Spleen (tissue), 7 donors: ENCODE data around the gene AHNAK.

ENCODE experiments used
- POLR2A ChIP-seq, 3 donors: fragments of 450-650 bp; IDR thresholded peaks; one replicate each; pipeline ENCODE4 v1.5.1; 2017; ENCODE audit warnings: antibody characterized with exemption in 3 of 3, mild to moderate bottlenecking in 1 of 3
- POLR2AphosphoS5 ChIP-seq, 3 donors: sonication (generic); formaldehyde crosslinking; IDR thresholded peaks; one replicate each; pipeline ENCODE4 v1.5.1; 2017; ENCODE audit warnings: antibody characterized with exemption in 3 of 3
- TF ChIP-seq, protein P1 (sequence below), 11 experiments: fragments of 200-600 bp in 7 of 11; fragments of 450-650 bp in 4 of 11; sonication (generic) in 4 of 11; IDR thresholded peaks in 8 of 11; conservative IDR thresholded peaks in 3 of 11; 1 replicate in 7 of 11; 2 replicates in 4 of 11; pipeline versions ENCODE4 v1.4.0 to v1.8.0; 2016 to 2021; ENCODE audit warnings: antibody characterized with exemption in 11 of 11, inconsistent platforms in 4 of 11, mild to moderate bottlenecking in 1 of 11
- donor health status: DM: no; HTN: no; CAD: no; lungs with moderate emphysema.
- donor health status: DM: no; HTN: no; CAD: no.
- donor health status: DM: no; HTN: no; CAD: no.

DNA sequence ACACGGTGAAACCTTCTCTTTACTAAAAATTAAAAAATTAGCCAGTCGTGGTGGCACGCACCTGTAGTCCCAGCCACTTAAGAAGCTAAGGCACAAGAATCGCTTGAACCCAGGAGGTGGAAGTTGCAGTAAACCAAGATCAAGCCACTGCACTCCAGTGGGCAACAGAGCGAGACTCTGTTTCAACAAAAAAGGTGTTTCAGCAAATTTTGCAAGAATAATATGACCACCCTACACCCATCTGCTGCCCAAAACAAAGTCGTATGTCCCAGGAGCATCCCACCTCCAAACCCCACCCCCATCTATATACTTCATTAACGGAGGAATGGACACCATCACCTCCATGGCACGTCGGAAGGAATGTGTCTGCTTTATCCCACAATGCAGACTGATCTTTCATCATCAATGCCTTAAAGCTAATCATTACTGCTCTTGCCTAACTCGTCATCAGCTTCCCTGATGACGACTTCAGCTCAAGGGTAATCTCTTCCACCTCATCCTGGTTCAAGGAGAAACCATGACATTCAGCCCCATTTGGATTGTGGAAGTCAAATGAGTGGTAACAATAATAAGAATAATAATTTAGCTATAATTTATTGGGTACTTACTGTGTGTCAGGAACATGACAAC, 93.7 kb downstream of the AHNAK start:
- TF ChIP-seq, protein P1, sequence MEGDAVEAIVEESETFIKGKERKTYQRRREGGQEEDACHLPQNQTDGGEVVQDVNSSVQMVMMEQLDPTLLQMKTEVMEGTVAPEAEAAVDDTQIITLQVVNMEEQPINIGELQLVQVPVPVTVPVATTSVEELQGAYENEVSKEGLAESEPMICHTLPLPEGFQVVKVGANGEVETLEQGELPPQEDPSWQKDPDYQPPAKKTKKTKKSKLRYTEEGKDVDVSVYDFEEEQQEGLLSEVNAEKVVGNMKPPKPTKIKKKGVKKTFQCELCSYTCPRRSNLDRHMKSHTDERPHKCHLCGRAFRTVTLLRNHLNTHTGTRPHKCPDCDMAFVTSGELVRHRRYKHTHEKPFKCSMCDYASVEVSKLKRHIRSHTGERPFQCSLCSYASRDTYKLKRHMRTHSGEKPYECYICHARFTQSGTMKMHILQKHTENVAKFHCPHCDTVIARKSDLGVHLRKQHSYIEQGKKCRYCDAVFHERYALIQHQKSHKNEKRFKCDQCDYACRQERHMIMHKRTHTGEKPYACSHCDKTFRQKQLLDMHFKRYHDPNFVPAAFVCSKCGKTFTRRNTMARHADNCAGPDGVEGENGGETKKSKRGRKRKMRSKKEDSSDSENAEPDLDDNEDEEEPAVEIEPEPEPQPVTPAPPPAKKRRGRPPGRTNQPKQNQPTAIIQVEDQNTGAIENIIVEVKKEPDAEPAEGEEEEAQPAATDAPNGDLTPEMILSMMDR (IDR thresholded peaks at IDR 0.05 in 8 of 11, conservative IDR thresholded peaks at IDR 0.05 in 3 of 11), result no peak
- TF ChIP-seq POLR2AphosphoS5 (IDR thresholded peaks at IDR 0.05) (no peak), POLR2A (IDR thresholded peaks at IDR 0.05) (no peak)
